D721Med (cell line): ENCODE results near the gene LLCFC1.

Experiments
- DNase-seq: peaks from one replicate; pipeline ENCODE4 v3.0.0; 2011; ENCODE audit warnings: low spot score; ENCODE audit not compliant: insufficient read length
- FAIRE-seq: peaks from 2 replicates; lab custom pipeline; 2011; peaks lifted over from hg19 to GRCh38; lab: Jason Lieb, UNC
- CTCF ChIP-seq: IDR thresholded peaks from 2 replicates; pipeline ENCODE4 v1.5.1; 2012; ENCODE audit warnings: mild to moderate bottlenecking, control low read depth; ENCODE audit not compliant: insufficient read depth; ENCODE audit errors: missing control alignments

Gene LLCFC1

DNA sequence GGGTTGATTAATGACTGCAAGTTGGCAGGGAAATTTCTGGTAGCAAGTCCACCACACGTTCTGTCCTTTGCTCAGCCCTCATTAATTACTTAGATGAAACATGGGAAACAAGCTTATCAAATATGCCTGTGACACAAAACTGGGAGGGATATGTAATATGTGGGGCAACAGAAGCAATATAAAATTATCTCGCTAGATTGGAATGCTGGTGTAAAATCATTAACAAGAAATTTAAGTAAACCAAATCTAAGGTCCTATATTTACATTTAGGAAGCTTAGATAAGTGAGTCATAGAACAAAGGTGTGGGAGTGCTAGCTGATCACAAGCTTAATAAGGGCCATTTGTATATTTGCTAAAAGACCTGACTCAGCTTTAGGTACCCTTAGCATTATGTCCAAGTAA is 29.3 kb upstream of the LLCFC1 start:
- FAIRE-seq, result no peak

DNA sequence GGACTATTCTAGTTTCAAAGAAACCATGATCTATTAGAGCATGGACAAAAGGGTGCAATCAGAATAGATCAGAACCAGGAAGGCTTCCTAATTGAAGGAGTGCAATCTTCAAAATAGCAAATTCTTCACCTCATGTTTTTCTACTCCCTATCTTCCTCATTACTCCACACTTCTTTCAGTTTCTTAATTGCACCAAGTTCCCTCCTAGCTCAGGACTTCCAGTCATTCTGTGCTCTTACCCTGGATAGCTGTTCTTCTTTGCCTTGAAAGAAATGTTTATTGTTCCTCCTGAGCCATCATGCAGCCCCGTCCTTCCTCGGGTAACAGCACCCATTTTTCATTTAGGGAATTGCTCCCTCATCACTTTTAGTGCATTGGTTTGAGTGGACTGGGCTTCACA is 28.8 kb upstream of the LLCFC1 start:
- DNase-seq, result no peak
- TF ChIP-seq CTCF, result no peak
- FAIRE-seq, result no peak

More for the DNA sequence above, 29.3 kb upstream of the LLCFC1 start:
- TF ChIP-seq CTCF, result no peak
- no peak for DNase-seq

DNA sequence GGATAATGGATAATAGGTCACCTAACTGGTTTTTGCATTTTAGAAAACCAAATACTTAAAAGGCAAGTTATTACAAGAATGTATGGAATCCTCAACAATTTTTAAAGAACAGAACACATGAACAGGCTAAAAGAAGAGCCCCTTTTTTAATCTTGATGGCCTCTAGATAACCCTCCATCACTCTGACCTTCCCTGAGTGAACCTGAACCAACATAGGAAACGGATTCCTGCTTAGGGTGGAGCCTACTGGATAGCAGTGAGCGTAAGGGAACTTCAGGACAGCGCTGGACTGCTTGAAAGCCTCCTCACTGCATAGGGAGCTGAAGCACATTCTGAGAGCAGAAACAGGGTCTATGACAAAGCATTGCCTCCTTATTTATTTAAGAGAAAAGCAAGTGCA is 26.2 kb upstream of the LLCFC1 start:
- FAIRE-seq, result no peak
- DNase-seq, result no peak
- no peak for TF ChIP-seq CTCF

- FAIRE-seq (no peak), DNase-seq (no peak)
- no peak for TF ChIP-seq CTCF
Measured at GRCh38 chr7:142913566-142913965, 25.7 kb upstream of the LLCFC1 start.

DNA sequence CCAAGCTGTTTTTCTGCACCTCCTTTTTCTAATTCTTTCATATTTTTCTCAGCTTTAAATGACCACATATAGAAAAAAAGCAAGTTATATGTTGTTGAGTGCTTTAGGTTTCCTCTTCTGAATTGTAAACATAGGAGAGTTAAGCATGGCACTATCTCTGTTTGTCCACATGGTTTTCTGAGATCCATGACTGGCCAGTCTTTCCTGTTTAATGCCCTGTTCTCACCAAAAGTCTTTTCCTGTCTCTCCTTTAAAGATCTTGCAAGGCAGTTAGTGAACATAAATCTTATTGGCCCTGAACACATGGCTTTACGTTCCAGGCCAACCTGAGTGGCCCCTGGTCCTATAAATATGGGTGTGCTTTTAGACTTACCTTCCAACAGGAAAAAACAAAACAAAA is 25.2 kb upstream of the LLCFC1 start:
- FAIRE-seq (no peak), DNase-seq (no peak)
- no peak for TF ChIP-seq CTCF

GRCh38 chr7:142915315-142915714 is 24.0 kb upstream of the LLCFC1 start:
- no peak for FAIRE-seq
- no peak for DNase-seq
- no peak for TF ChIP-seq CTCF

GRCh38 chr7:142916508-142916907 is 22.8 kb upstream of the LLCFC1 start:
- TF ChIP-seq CTCF, result no peak

More at GRCh38 chr7:142916508-142916907, 22.8 kb upstream of the LLCFC1 start:
- FAIRE-seq (no peak), DNase-seq (no peak)
